ENCODE data around the gene TFIP11. TPM values are rescaled to one million over a fixed set of nuclear protein-coding genes. Genes with fewer than 3 reads are reported as not detected.

TFIP11 gene
- total and polyA plus RNA-seq, 4 donors: 14.3 to 31.7 (median 24.6) TPM

- Histone ChIP-seq H3K27me3 (ENCODE audit: control insufficient read depth in 4 of 4, insufficient read depth in 4 of 4, low read length in 3 of 4) (no peaks in the 10 kb centered on the region), H3K4me3 (ENCODE audit: low read depth in 1 of 3, low read length in 3 of 3) (no peak overlapping the region), H3K27ac (ENCODE audit: low read depth in 1 of 2, low read length in 2 of 2) (no peak overlapping the region), H3K36me3 (ENCODE audit: control insufficient read depth in 4 of 4, insufficient read depth in 3 of 4, low read depth in 1 of 4, low read length in 3 of 4) (peaks cover 0 to 6% (median 6%) of the 10 kb centered on the region in 4 donors), H3K9ac (ENCODE audit: low read depth in 1 of 2, low read length in 2 of 2) (no peak overlapping the region), H3K9me3 (ENCODE audit: control insufficient read depth in 4 of 4, low read length in 3 of 4) (no peaks in the 10 kb centered on the region), H3K4me1 (ENCODE audit: control insufficient read depth in 4 of 4, insufficient read depth in 4 of 4, low read length in 3 of 4) (peaks cover 13 to 63% (median 48%) of the 10 kb centered on the region in 4 donors)
- TF ChIP-seq REST (IDR thresholded peaks at IDR 0.05) (no peak), EGR1 (IDR thresholded peaks at IDR 0.05; ENCODE audit: low read depth in 2 of 2) (no peak), NR2F2 (IDR thresholded peaks at IDR 0.05) (no peak), FOXA2 (IDR thresholded peaks at IDR 0.05) (no peak), JUND (IDR thresholded peaks at IDR 0.05) (no peak), SP1 (IDR thresholded peaks at IDR 0.05) (no peak), ZBTB33 (IDR thresholded peaks at IDR 0.05) (no peak), RAD21 (IDR thresholded peaks at IDR 0.05) (no peak), GABPA (IDR thresholded peaks at IDR 0.05 in 1 of 2, conservative IDR thresholded peaks at IDR 0.05 in 1 of 2) (no peak), FOXA1 (IDR thresholded peaks at IDR 0.05) (no peak), HNF4G (IDR thresholded peaks at IDR 0.05) (no peak), YY1 (IDR thresholded peaks at IDR 0.05) (no peak)
- TF ChIP-seq, protein P1, sequence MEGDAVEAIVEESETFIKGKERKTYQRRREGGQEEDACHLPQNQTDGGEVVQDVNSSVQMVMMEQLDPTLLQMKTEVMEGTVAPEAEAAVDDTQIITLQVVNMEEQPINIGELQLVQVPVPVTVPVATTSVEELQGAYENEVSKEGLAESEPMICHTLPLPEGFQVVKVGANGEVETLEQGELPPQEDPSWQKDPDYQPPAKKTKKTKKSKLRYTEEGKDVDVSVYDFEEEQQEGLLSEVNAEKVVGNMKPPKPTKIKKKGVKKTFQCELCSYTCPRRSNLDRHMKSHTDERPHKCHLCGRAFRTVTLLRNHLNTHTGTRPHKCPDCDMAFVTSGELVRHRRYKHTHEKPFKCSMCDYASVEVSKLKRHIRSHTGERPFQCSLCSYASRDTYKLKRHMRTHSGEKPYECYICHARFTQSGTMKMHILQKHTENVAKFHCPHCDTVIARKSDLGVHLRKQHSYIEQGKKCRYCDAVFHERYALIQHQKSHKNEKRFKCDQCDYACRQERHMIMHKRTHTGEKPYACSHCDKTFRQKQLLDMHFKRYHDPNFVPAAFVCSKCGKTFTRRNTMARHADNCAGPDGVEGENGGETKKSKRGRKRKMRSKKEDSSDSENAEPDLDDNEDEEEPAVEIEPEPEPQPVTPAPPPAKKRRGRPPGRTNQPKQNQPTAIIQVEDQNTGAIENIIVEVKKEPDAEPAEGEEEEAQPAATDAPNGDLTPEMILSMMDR (IDR thresholded peaks at IDR 0.05; ENCODE audit: low read depth, low read length, missing input control): no peak
- TF ChIP-seq, protein P2, sequence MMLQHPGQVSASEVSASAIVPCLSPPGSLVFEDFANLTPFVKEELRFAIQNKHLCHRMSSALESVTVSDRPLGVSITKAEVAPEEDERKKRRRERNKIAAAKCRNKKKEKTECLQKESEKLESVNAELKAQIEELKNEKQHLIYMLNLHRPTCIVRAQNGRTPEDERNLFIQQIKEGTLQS (IDR thresholded peaks at IDR 0.05): no peak
- 81% methylated on average over 7 of the region's 7 CpGs for WGBS
- no peak for DNase-seq (ENCODE audit: low spot score)
These were observed 35.2 kb upstream of the TFIP11 start for GRCh38 chr22:26547426-26547825.

GRCh38 chr22:26546282-26546681, 34.0 kb upstream of the TFIP11 start:
- 86% methylated on average over 5 of the region's 5 CpGs for WGBS
- H3K9ac ChIP-seq (ENCODE audit: low read depth in 1 of 2, low read length in 2 of 2): no peak overlapping the region

More at GRCh38 chr22:26546282-26546681, 34.0 kb upstream of the TFIP11 start:
- Histone ChIP-seq H3K4me1 (ENCODE audit: control insufficient read depth in 4 of 4, insufficient read depth in 4 of 4, low read length in 3 of 4) (peaks cover 11 to 52% (median 40%) of the 10 kb centered on the region in 4 donors), H3K36me3 (ENCODE audit: control insufficient read depth in 4 of 4, insufficient read depth in 3 of 4, low read depth in 1 of 4, low read length in 3 of 4) (peaks cover under 1 to 12% (median 8%) of the 10 kb centered on the region in 4 donors), H3K27ac (ENCODE audit: low read depth in 1 of 2, low read length in 2 of 2) (no peak overlapping the region), H3K4me3 (ENCODE audit: low read depth in 1 of 3, low read length in 3 of 3) (no peak overlapping the region), H3K9me3 (ENCODE audit: control insufficient read depth in 4 of 4, low read length in 3 of 4) (no peaks in the 10 kb centered on the region), H3K27me3 (ENCODE audit: control insufficient read depth in 4 of 4, insufficient read depth in 4 of 4, low read length in 3 of 4) (no peaks in the 10 kb centered on the region)
- DNase-seq (ENCODE audit: low spot score): no peak
- TF ChIP-seq FOXA1 (IDR thresholded peaks at IDR 0.05): no peak

Data from liver (tissue), 9 donors.